CD4-positive, alpha-beta T cell (primary cell): ENCODE results near the gene ABCC8. TPM values are rescaled to one million over a fixed set of nuclear protein-coding genes. Genes with fewer than 3 reads are reported as not detected.

Experiments used
- ATAC-seq: fragments of 200-7000 bp; cut with Tn5 transposase; one replicate; pipeline ENCODE4 v1.10.0; 2022; ENCODE audit warnings: mild to moderate bottlenecking; ENCODE audit not compliant: poor library complexity
- CTCF ChIA-PET: fragments of 350-600 bp; sonication (Branson Sonifier 250); formaldehyde crosslinking; loops from one replicate; lab custom pipeline; 2021; ENCODE audit warnings: antibody characterized with exemption, inconsistent platforms; lab: Charles Lee
- POLR2A ChIA-PET: fragments of 350-600 bp; sonication (Branson Sonifier 250); formaldehyde crosslinking; loops from one replicate; lab custom pipeline; 2021; ENCODE audit warnings: antibody characterized with exemption, inconsistent platforms; lab: Charles Lee
- DNase-seq, 14 experiments: peaks; one replicate each; pipeline ENCODE4 v3.0.0-alpha.2; 2013 to 2020; ENCODE audit warnings: mixed read lengths in 2 of 14
- H3K27ac ChIP-seq, 2 donors: one replicate each; pipeline versions ENCODE4 v1.5.1 to v1.7.0; 2013; ENCODE audit warnings: low read length in 2 of 2, low read depth in 1 of 2, mild to moderate bottlenecking in 1 of 2
- H3K27me3 ChIP-seq, 2 experiments: 1 replicate in 1 of 2; 2 replicates in 1 of 2; pipeline versions ENCODE4 v1.6.1 to v1.7.0; 2013; ENCODE audit warnings: low read length in 2 of 2, control low read depth in 1 of 2, mild to moderate bottlenecking in 1 of 2, moderate library complexity in 1 of 2; ENCODE audit not compliant: insufficient read depth in 2 of 2, control insufficient read depth in 1 of 2
- H3K36me3 ChIP-seq: one replicate; pipeline ENCODE4 v1.6.1; 2013; ENCODE audit warnings: low read length, control low read depth; ENCODE audit not compliant: insufficient read depth
- H3K4me1 ChIP-seq: one replicate; pipeline ENCODE4 v1.6.1; 2013; ENCODE audit warnings: low read length, control low read depth; ENCODE audit not compliant: insufficient read depth
- H3K4me3 ChIP-seq: one replicate; pipeline ENCODE4 v1.5.1; 2013; ENCODE audit warnings: mild to moderate bottlenecking, low read length, moderate library complexity
- H3K9me3 ChIP-seq, 2 experiments: 1 replicate in 1 of 2; 2 replicates in 1 of 2; pipeline versions ENCODE4 v1.6.1 to v1.7.0; 2013; ENCODE audit warnings: low read length in 2 of 2, mild to moderate bottlenecking in 2 of 2, control low read depth in 1 of 2, moderate library complexity in 1 of 2; ENCODE audit not compliant: control insufficient read depth in 1 of 2, insufficient read depth in 1 of 2
- H3K27ac Mint-ChIP-seq: one replicate; pipeline ENCODE4 v1.8.0; 2020; ENCODE audit warnings: mixed read lengths
- H3K27me3 Mint-ChIP-seq: one replicate; pipeline ENCODE4 v1.8.0; 2021; ENCODE audit warnings: mixed read lengths
- H3K36me3 Mint-ChIP-seq: one replicate; pipeline ENCODE4 v1.8.0; 2021; ENCODE audit warnings: low read depth, mixed read lengths
- H3K4me1 Mint-ChIP-seq: one replicate; pipeline ENCODE4 v1.8.0; 2021; ENCODE audit warnings: low read depth, mixed read lengths
- H3K4me3 Mint-ChIP-seq: one replicate; pipeline ENCODE4 v1.8.0; 2020; ENCODE audit warnings: mild to moderate bottlenecking, mixed read lengths
- H3K9me3 Mint-ChIP-seq: one replicate; pipeline ENCODE4 v1.8.0; 2020; ENCODE audit warnings: mixed read lengths
- intact Hi-C, 2 experiments: fragments of 100-400 bp; cut with DNase I in 1 of 2; cut with micrococcal nuclease in 1 of 2; formaldehyde crosslinking; loops; one replicate each; pipeline versions ENCODE4 v1.15.1 to v1.9.0; 2023 to 2025; cut with DNase I, micrococcal nuclease
- total RNA-seq, 174 experiments: library from RNA in 2 of 174; stranded (reverse) in 2 of 174; gene quantifications; one replicate each; pipeline ENCODE4 v1.2.3 and lab custom pipeline; 2021 to 2026
- TF ChIP-seq, protein P1 (sequence below): fragments of 200-600 bp; IDR thresholded peaks from one replicate; pipeline ENCODE4 v1.8.0; 2022; ENCODE audit warnings: antibody characterized with exemption, mild to moderate bottlenecking

The ABCC8 gene
- total RNA-seq, 2 experiments from 2014 or later: not detected

DNA sequence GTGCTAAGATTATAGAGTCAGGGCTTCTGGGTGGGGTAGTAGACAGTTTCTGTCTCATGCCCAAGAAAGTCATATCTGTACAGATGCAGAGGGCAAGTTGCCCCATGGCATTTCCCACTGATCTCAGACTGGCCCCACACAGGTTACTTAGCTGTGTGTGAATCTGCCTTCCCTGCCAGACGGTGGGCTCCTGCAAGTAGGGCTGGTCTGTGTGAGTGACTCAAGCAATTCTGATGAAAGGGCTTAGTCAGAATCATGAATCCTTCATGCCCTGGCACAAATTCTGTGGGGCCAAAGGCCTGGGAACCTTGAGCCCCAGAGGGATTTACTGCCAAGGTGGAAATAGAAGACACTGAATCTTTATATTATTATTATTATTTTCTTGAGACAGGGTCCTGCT, 37.2 kb upstream of the ABCC8 start:
- Histone ChIP-seq H3K27me3 (peaks cover 2 to 4% of the 10 kb centered on the region in 2 experiments), H3K27ac (no peak overlapping the region), H3K36me3 (no peaks in the 10 kb centered on the region), H3K9me3 (no peaks in the 10 kb centered on the region), H3K4me3 (no peak overlapping the region), H3K4me1 (no peaks in the 10 kb centered on the region)
- Mint-ChIP-seq H3K36me3 (no peaks in the 10 kb centered on the region), H3K4me1 (no peaks in the 10 kb centered on the region), H3K4me3 (no peak overlapping the region), H3K9me3 (no peaks in the 10 kb centered on the region), H3K27me3 (peaks cover 10% of the 10 kb centered on the region), H3K27ac (no peak overlapping the region)
- ChIA-PET CTCF (no interaction called here), POLR2A (no interaction called here)
- ATAC-seq (no peak), DNase-seq (no peak)
- TF ChIP-seq, protein P1, sequence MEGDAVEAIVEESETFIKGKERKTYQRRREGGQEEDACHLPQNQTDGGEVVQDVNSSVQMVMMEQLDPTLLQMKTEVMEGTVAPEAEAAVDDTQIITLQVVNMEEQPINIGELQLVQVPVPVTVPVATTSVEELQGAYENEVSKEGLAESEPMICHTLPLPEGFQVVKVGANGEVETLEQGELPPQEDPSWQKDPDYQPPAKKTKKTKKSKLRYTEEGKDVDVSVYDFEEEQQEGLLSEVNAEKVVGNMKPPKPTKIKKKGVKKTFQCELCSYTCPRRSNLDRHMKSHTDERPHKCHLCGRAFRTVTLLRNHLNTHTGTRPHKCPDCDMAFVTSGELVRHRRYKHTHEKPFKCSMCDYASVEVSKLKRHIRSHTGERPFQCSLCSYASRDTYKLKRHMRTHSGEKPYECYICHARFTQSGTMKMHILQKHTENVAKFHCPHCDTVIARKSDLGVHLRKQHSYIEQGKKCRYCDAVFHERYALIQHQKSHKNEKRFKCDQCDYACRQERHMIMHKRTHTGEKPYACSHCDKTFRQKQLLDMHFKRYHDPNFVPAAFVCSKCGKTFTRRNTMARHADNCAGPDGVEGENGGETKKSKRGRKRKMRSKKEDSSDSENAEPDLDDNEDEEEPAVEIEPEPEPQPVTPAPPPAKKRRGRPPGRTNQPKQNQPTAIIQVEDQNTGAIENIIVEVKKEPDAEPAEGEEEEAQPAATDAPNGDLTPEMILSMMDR: no peak
- intact Hi-C loops: no loop called here

DNA sequence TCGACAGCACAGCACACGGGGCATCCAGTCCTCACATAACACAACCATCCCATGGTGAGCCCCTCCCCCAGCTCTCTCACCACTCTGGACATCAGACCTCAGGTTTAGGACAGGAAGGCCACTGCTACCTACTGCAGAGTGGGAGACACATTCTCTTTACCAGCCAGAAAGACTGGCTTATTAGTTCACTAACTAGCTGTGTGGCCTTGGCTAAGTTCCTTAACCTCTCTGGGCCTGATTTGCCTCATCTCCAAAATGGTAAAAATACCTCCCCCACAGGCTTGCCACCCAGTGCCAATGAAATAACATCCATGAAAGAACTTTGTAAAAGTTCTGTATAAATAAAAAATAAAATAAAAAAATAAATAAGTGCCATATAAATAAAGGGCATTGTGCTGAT, 35.5 kb upstream of the ABCC8 start:
- CTCF ChIA-PET: no interaction called here
- POLR2A ChIA-PET: no interaction called here
- Mint-ChIP-seq H3K4me1 (no peaks in the 10 kb centered on the region), H3K9me3 (no peaks in the 10 kb centered on the region), H3K27ac (no peak overlapping the region), H3K4me3 (no peak overlapping the region), H3K36me3 (no peaks in the 10 kb centered on the region), H3K27me3 (peaks cover 16% of the 10 kb centered on the region)
- TF ChIP-seq, protein P1: no peak
- no peak overlapping the region for H3K27ac ChIP-seq
- no peaks in the 10 kb centered on the region for H3K4me1 ChIP-seq
- no peak overlapping the region for H3K4me3 ChIP-seq
- no peaks in the 10 kb centered on the region for H3K36me3 ChIP-seq
- H3K9me3 ChIP-seq: no peaks in the 10 kb centered on the region
- no peak for ATAC-seq
- intact Hi-C loops: no loop called here
- no peak for DNase-seq
- peaks cover under 1 to 4% of the 10 kb centered on the region in 2 experiments for H3K27me3 ChIP-seq

DNA sequence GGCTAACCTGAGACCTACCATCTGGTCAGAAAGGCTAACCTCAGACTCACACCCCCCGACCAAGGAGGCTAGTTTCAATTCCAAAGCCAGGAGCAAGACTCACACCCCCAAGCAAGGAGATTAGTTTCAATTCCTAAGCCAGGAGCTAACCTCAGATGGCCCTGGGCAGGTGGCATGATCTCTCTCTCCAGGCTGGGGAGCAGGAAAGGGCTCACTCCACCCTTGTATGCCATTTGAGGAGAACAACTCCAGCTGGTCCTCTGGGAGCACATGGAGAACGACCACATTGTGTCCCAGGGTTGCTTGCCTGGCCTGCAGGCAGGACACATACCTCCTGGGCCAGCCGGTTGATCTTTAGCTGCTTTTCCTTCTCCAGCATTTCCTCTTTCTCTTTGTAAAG, 34.9 kb upstream of the ABCC8 start:
- ChIA-PET POLR2A (no interaction called here), CTCF (interaction anchor here (0.6 kb wide), 1 partner anchor 310 kb away, joined by 3 read pairs; no protein-coding TSS in a partner anchor)
- DNase-seq: no peak
- no peak for ATAC-seq
- Histone ChIP-seq H3K36me3 (no peaks in the 10 kb centered on the region), H3K9me3 (no peaks in the 10 kb centered on the region), H3K27ac (no peak overlapping the region), H3K27me3 (peaks cover 0 to 2% of the 10 kb centered on the region in 2 experiments), H3K4me3 (no peak overlapping the region), H3K4me1 (no peaks in the 10 kb centered on the region)
- intact Hi-C loops: no loop called here
- Mint-ChIP-seq H3K27me3 (peaks cover 18% of the 10 kb centered on the region), H3K9me3 (no peaks in the 10 kb centered on the region), H3K4me1 (no peaks in the 10 kb centered on the region), H3K4me3 (no peak overlapping the region), H3K36me3 (no peaks in the 10 kb centered on the region), H3K27ac (no peak overlapping the region)
- TF ChIP-seq, protein P1: no peak
